Activated CD4-positive, alpha-beta T cell treated with anti-CD3 and anti-CD28 coated beads for 24 hours (primary cell): ENCODE results near the gene HIVEP3.

ENCODE experiments used
- DNase-seq, 2 donors: peaks; one replicate each; pipeline ENCODE4 v3.0.0-alpha.2; 2020; ENCODE audit warnings: low read depth in 2 of 2

The HIVEP3 gene

GRCh38 chr1:41813226-41813625 lies 105.5 kb downstream of the HIVEP3 start:
- no peak for DNase-seq

- no peak for DNase-seq
Measured at GRCh38 chr1:41812453-41812852, 106.3 kb downstream of the HIVEP3 start.

- DNase-seq: peak in 1 of 2 donors; percentile 44
Measured at GRCh38 chr1:41812051-41812450, 106.7 kb downstream of the HIVEP3 start.

GRCh38 chr1:41811051-41811795 lies 107.5 kb downstream of the HIVEP3 start:
- DNase-seq: peak; percentile 29 to 37

GRCh38 chr1:41810446-41810845 lies 108.3 kb downstream of the HIVEP3 start:
- no peak for DNase-seq

GRCh38 chr1:41809692-41810091 lies 109.0 kb downstream of the HIVEP3 start:
- no peak for DNase-seq

GRCh38 chr1:41807390-41807789 lies 111.3 kb downstream of the HIVEP3 start:
- no peak for DNase-seq

GRCh38 chr1:41806472-41807155 lies 112.1 kb downstream of the HIVEP3 start:
- DNase-seq: peak; percentile 38 to 47

- no peak for DNase-seq
Measured at GRCh38 chr1:41805771-41806471, 112.8 kb downstream of the HIVEP3 start.

GRCh38 chr1:41804176-41804575 lies 114.5 kb downstream of the HIVEP3 start:
- no peak for DNase-seq

GRCh38 chr1:41803656-41804055 lies 115.1 kb downstream of the HIVEP3 start:
- no peak for DNase-seq

GRCh38 chr1:41802532-41803501 lies 115.9 kb downstream of the HIVEP3 start:
- DNase-seq: no peak

- DNase-seq: no peak
Measured at GRCh38 chr1:41800311-41800829, 118.4 kb downstream of the HIVEP3 start.

GRCh38 chr1:41799723-41800122 lies 119.0 kb downstream of the HIVEP3 start:
- no peak for DNase-seq

- no peak for DNase-seq
Measured at GRCh38 chr1:41799205-41799604, 119.5 kb downstream of the HIVEP3 start.

GRCh38 chr1:41795205-41795762 lies 123.4 kb downstream of the HIVEP3 start:
- DNase-seq: no peak

- DNase-seq: no peak
Measured at GRCh38 chr1:41794031-41794430, 124.7 kb downstream of the HIVEP3 start.

GRCh38 chr1:41792485-41792770 lies 126.3 kb downstream of the HIVEP3 start:
- DNase-seq: no peak

- DNase-seq: peak; percentile 35 to 45
Measured at GRCh38 chr1:41791667-41792484, 126.8 kb downstream of the HIVEP3 start.

- DNase-seq: no peak
Measured at GRCh38 chr1:41790351-41790750, 128.4 kb downstream of the HIVEP3 start.
